C4-2B (cell line): ENCODE measurements around the gene RHBG.

Experiments used
- ZFX ChIP-seq: fragments of 450-650 bp; IDR thresholded peaks from 2 replicates; pipeline ENCODE4 v1.6.1; 2017
- TF ChIP-seq, protein P1 (sequence below): fragments of 450-650 bp; conservative IDR thresholded peaks from 2 replicates; pipeline ENCODE4 v1.5.1; 2017; ENCODE audit warnings: mild to moderate bottlenecking

DNA sequence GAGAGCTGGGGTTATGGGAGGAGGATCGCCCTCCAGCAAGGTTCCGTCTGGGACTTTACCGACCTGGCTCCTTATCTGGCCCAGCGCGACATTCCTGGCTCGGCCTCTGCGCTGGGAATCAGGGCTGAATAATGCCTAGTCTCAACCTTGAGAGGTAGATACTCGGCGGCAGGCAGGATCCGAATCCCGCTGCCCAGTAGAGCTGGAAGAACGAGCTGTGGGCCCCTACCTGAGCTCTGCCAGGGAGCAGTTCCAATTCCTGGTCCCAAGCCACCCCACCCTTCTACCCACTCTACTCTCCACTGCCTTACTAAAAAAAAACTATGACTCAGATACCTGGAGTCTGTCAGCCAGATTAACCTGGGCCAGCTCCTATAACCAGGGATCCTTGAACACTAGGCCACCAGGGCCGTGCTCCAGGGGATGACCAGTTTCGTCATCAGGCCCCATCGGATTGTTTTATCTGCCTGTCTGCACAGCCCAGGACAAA lies 53.6 kb downstream of the RHBG start:
- TF ChIP-seq, protein P1, sequence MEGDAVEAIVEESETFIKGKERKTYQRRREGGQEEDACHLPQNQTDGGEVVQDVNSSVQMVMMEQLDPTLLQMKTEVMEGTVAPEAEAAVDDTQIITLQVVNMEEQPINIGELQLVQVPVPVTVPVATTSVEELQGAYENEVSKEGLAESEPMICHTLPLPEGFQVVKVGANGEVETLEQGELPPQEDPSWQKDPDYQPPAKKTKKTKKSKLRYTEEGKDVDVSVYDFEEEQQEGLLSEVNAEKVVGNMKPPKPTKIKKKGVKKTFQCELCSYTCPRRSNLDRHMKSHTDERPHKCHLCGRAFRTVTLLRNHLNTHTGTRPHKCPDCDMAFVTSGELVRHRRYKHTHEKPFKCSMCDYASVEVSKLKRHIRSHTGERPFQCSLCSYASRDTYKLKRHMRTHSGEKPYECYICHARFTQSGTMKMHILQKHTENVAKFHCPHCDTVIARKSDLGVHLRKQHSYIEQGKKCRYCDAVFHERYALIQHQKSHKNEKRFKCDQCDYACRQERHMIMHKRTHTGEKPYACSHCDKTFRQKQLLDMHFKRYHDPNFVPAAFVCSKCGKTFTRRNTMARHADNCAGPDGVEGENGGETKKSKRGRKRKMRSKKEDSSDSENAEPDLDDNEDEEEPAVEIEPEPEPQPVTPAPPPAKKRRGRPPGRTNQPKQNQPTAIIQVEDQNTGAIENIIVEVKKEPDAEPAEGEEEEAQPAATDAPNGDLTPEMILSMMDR: no peak
- no peak for TF ChIP-seq ZFX
